Esophagus (tissue), 2 donors: ENCODE measurements around the gene CMIP. TPM values are rescaled to one million over a fixed set of nuclear protein-coding genes. Genes with fewer than 3 reads are reported as not detected.
"Not testable (repeated sequence)": the region's sequence is repeated elsewhere in the genome, so short reads cannot be mapped to it uniquely, and the experiment has no call there.

Experiments
- H3K27ac ChIP-seq, 2 donors: one replicate each; pipeline ENCODE4 v1.5.1; 2013; ENCODE audit warnings: low read depth in 2 of 2, mild to moderate bottlenecking in 2 of 2, inconsistent platforms in 1 of 2, low read length in 1 of 2, moderate library complexity in 1 of 2
- H3K27me3 ChIP-seq, 2 donors: one replicate each; pipeline ENCODE4 v1.6.1; 2013; ENCODE audit warnings: low read length in 2 of 2, control low read depth in 1 of 2, mild to moderate bottlenecking in 1 of 2; ENCODE audit not compliant: insufficient read depth in 2 of 2, control insufficient read depth in 1 of 2
- H3K36me3 ChIP-seq, 2 donors: one replicate each; pipeline ENCODE4 v1.6.1; 2013; ENCODE audit warnings: low read length in 1 of 2; ENCODE audit not compliant: control insufficient read depth in 2 of 2, insufficient read depth in 2 of 2
- H3K4me1 ChIP-seq, 2 donors: one replicate each; pipeline ENCODE4 v1.6.1; 2013; ENCODE audit warnings: low read length in 1 of 2; ENCODE audit not compliant: control insufficient read depth in 2 of 2, insufficient read depth in 2 of 2
- H3K4me3 ChIP-seq, 2 donors: one replicate each; pipeline ENCODE4 v1.5.1; 2013; ENCODE audit warnings: low read length in 2 of 2, mild to moderate bottlenecking in 2 of 2, low read depth in 1 of 2, moderate library complexity in 1 of 2
- H3K9me3 ChIP-seq, 2 donors: one replicate each; pipeline ENCODE4 v1.6.1; 2013; ENCODE audit warnings: mild to moderate bottlenecking in 2 of 2, low read depth in 1 of 2, low read length in 1 of 2, moderate library complexity in 1 of 2; ENCODE audit not compliant: control insufficient read depth in 2 of 2, insufficient read depth in 1 of 2
- WGBS, 2 donors: extraction: QIAGEN DNeasy Blood & Tissue Kit; methylation state at CpG; one replicate each; pipeline ENCODE4 v1.1.7; 2013; 5-methylcytosine and 5-hydroxymethylcytosine counted together
- polyA plus RNA-seq, 2 donors: library from polyadenylated mRNA; stranded (reverse); fragments of 200-250 nt; gene quantifications; one replicate each; pipeline ENCODE4 v1.2.3, GENCODE V29; 2013
- donor health status: healthy with polysubstance abuse.
- donor health status: Bipolar disorder and iron deficiency.

Gene CMIP
- polyA plus RNA-seq, 2 donors, result 16.9 to 19.3 TPM

DNA sequence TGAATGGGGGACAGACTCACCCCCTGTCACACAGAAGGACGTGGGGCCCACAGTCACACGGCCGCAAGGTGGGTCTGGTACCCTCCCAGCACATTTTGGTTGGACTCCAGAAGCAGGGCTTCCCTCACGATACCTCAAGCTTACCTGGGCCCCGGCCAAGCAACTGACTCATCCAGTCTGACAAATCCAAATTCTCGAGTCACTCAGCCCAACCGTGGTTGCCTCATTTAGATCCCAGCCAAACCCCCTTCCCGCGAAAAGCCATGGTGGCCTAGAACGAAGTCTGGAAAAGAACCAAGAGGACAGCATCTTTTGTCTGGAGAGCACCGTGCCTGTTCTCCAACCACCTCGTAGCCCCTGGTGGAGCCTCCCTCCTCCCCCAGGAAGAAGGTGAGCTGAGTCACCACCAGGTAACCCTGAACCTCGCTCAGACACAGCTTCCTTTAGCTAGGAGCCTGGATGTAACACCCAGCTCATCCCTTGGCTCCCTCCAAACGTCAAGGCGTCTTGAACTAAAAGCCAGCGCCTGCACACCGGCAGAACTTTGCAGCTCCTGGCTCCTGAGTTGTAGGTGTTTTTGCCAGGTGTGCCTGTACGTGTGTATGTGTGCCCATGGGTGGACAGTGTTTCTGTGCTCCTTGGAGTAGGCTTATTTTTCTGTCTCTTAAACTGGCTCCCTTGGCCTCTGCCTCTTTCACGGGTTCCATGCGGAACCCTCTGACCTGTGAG is 78.9 kb downstream of the CMIP start:
- peak overlapping the region; percentile 81 to 99 for H3K27ac ChIP-seq
- no peaks in the 10 kb centered on the region for H3K27me3 ChIP-seq
- H3K4me3 ChIP-seq, result no peak overlapping the region
- H3K4me1 ChIP-seq, result peaks cover 7 to 18% of the 10 kb centered on the region in 2 donors
- no peaks in the 10 kb centered on the region for H3K9me3 ChIP-seq
- H3K36me3 ChIP-seq, result peaks cover 0 to 2% of the 10 kb centered on the region in 2 donors
- WGBS, 2 donors, result 45 to 59% methylated on average over 20 of the region's 20 CpGs

DNA sequence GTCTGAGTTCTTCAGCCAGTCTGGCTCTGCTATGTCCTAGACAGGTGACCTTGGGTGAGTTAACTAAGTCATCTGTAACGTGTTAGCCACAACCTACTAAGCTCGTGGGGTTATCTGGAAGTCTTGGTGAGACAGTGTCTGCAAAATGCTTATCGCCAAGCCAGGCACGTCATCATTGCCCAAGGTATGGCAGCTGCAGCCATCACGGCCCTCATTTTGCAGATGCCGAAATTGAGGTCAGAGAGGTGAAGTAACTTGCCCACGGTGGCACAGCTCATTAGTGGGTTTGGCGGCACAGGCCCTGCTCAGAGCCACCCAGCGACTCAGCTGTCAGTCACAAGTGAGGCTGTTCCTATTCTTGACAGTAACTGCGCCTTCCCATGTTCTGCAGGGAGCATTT is 79.8 kb downstream of the CMIP start:
- WGBS, 2 donors, result 73 to 74% methylated on average over 10 of the region's 10 CpGs
- H3K4me1 ChIP-seq, result peaks cover 8 to 18% of the 10 kb centered on the region in 2 donors

GRCh38 chr16:81524885-81525284 is 80.3 kb downstream of the CMIP start:
- WGBS, 2 donors, result 96 to 99% methylated on average over 4 of the region's 4 CpGs
- not testable (repeated sequence) for H3K27me3 ChIP-seq, H3K9me3 ChIP-seq, H3K36me3 ChIP-seq, H3K4me3 ChIP-seq
- H3K4me1 ChIP-seq, result peaks cover 11 to 18% of the 10 kb centered on the region in 2 donors
- peak overlapping the region; percentile 81 to 99 for H3K27ac ChIP-seq

More for the DNA sequence above, 79.8 kb downstream of the CMIP start:
- Histone ChIP-seq H3K9me3 (no peaks in the 10 kb centered on the region), H3K27ac (peak overlapping the region; percentile 81 to 99), H3K27me3 (no peaks in the 10 kb centered on the region), H3K4me3 (no peak overlapping the region), H3K36me3 (peaks cover 0 to 2% of the 10 kb centered on the region in 2 donors)

GRCh38 chr16:81526199-81526598 is 81.6 kb downstream of the CMIP start:
- 31 to 45% methylated on average over 4 of the region's 4 CpGs for WGBS, 2 donors
- Histone ChIP-seq H3K4me1 (peaks cover 11 to 22% of the 10 kb centered on the region in 2 donors), H3K27ac (peak overlapping the region; percentile 98 to 99), H3K9me3 (no peaks in the 10 kb centered on the region), H3K36me3 (peaks cover 0 to 2% of the 10 kb centered on the region in 2 donors), H3K4me3 (no peak overlapping the region), H3K27me3 (no peaks in the 10 kb centered on the region)

DNA sequence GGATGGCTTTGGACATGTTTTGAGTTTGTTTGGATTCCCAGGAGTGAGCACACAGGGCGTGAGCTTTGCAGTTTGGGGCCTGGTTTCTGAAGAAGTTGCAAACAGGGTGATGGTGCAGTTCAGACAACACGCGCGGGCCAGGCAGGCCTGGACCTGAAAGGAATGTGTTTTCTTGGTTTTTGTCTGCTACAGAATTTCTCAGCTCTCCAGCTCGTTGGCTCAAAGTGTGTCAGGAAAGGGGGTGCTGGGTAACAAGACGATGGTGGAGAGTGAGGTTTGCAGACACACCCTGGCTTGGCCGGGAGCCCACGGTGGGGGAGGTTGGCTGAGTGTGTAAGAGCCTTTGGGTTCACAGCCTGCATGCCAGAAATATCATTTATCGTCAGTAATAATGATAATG is 82.3 kb downstream of the CMIP start:
- peaks cover 0 to 2% of the 10 kb centered on the region in 2 donors for H3K36me3 ChIP-seq
- 12 to 26% methylated on average over 9 of the region's 9 CpGs for WGBS, 2 donors
- H3K27ac ChIP-seq, result peak overlapping the region; percentile 98 to 99
- H3K9me3 ChIP-seq, result no peaks in the 10 kb centered on the region
- no peaks in the 10 kb centered on the region for H3K27me3 ChIP-seq
- peaks cover 12 to 24% of the 10 kb centered on the region in 2 donors for H3K4me1 ChIP-seq
- no peak overlapping the region for H3K4me3 ChIP-seq

DNA sequence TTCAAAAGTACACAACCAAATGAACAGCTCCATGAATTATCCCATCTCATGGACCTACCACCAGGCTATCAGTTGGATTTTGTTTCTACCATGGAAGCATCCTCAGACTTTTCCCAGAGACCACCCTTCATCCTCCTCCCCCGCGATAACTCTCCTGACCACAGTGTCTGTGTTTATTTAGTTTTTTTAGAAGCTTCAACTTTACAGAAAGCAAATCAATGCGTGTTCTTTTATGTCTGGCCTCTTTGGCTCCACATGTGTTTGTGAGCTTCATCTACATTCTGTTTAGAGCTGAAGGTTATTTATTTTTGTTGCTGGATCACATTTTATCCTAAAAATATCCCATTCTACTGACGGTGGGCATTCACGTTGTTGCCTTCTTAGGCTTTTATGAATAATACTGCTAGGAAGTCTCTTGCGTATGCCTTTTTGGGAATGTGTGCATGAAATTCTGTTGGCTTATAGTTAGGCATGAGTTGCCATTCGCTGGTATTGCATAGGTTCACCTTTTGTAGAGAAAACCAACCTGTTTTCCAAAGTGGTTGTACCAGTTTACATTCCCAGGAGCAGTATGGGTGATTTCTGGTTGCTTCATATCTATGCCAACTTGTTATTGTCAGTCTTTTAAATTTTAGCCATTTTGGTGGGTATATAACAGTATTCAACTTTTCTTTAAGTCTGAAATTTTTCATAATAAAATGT is 83.0 kb downstream of the CMIP start:
- Histone ChIP-seq H3K4me1 (peaks cover 15 to 30% of the 10 kb centered on the region in 2 donors), H3K36me3 (peaks cover 0 to 2% of the 10 kb centered on the region in 2 donors), H3K9me3 (no peaks in the 10 kb centered on the region), H3K27ac (peak overlapping the region; percentile 98 to 99), H3K27me3 (no peaks in the 10 kb centered on the region), H3K4me3 (no peak overlapping the region)
- WGBS, 2 donors, result 73 to 84% methylated on average over 7 of the region's 7 CpGs

DNA sequence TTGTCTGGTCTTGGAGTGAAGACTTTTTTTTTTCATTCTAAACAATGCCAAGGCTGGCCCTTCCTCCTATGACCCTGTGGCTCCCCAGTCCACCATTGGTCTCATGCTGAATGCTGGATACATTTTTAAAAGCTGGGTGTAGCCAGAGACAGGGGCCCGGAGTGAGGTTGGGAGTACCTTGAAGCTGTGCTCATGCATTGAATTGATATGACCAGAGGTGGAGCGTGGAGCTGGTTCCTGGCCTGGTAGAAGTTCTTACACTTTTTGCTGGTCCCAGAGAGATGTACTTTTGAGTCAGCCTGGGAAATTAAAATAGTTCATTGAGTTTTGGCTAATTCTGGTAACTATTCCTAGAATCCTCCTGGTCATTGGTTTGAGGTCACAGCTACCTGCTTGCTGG is 83.6 kb downstream of the CMIP start:
- Histone ChIP-seq H3K27me3 (no peaks in the 10 kb centered on the region), H3K27ac (peak overlapping the region; percentile 85 to 96), H3K4me1 (peaks cover 13 to 32% of the 10 kb centered on the region in 2 donors), H3K9me3 (no peaks in the 10 kb centered on the region), H3K4me3 (no peak overlapping the region), H3K36me3 (peaks cover 0 to 4% of the 10 kb centered on the region in 2 donors)
- WGBS, 2 donors, result 98 to 100% methylated on average over 2 of the region's 2 CpGs

- WGBS, 2 donors, result 57 to 69% methylated on average over 16 of the region's 16 CpGs
- H3K27me3 ChIP-seq, result no peaks in the 10 kb centered on the region
- peaks cover 0 to 2% of the 10 kb centered on the region in 2 donors for H3K36me3 ChIP-seq
- peak overlapping the region; percentile 85 to 96 for H3K27ac ChIP-seq
- H3K9me3 ChIP-seq, result no peaks in the 10 kb centered on the region
- H3K4me1 ChIP-seq, result peaks cover 8 to 28% of the 10 kb centered on the region in 2 donors
- no peak overlapping the region for H3K4me3 ChIP-seq
Observed at GRCh38 chr16:81530296-81530721, 85.7 kb downstream of the CMIP start.

DNA sequence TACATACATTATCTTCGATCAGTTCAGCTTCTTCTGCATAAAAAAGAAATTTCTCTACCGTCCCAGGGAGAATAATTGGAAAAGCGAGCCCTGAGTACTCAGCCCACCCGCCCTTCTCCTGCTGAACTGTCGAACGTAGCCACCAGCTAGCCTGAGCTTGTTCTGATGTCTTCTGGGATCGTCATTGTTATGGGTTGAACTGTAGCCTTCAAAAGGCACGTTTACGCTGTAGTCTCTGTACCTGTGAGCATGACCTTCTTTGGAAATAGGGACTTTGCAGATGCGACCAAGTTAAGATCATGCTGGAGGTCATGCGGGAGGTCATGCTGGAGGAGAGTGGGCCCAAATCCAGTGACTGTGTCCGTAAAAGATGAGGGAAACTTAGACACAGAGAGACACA is 86.2 kb downstream of the CMIP start:
- no peaks in the 10 kb centered on the region for H3K9me3 ChIP-seq
- no peaks in the 10 kb centered on the region for H3K27me3 ChIP-seq
- peaks cover 0 to 2% of the 10 kb centered on the region in 2 donors for H3K36me3 ChIP-seq
- WGBS, 2 donors, result 57 to 74% methylated on average over 12 of the region's 12 CpGs
- no peak overlapping the region for H3K4me3 ChIP-seq
- H3K4me1 ChIP-seq, result peaks cover 8 to 28% of the 10 kb centered on the region in 2 donors
- H3K27ac ChIP-seq, result peak overlapping the region; percentile 85 to 96
